ENCODE results near the gene PHPT1. TPM values are rescaled to one million over a fixed set of nuclear protein-coding genes. Genes with fewer than 3 reads are reported as not detected.

The PHPT1 gene
- total and polyA plus RNA-seq, 11 donors, result 225 to 717 (median 266) TPM

- H3K4me1 ChIP-seq, result peaks cover 4 to 34% (median 20%) of the 10 kb centered on the region in 12 donors
- peak in 3 of 5 donors; percentile 22 to 59 (median 27) for DNase-seq
Measured at GRCh38 chr9:136852664-136853595, 3.7 kb downstream of the PHPT1 start.

GRCh38 chr9:136853596-136854112, 4.4 kb downstream of the PHPT1 start:
- peak in 3 of 5 donors; percentile 15 to 48 (median 20) for DNase-seq

More at GRCh38 chr9:136852664-136853595, 3.7 kb downstream of the PHPT1 start:
- Histone ChIP-seq H3K36me3 (peaks cover 0 to 15% (median 9%) of the 10 kb centered on the region in 9 donors), H3K4me3 (no peak overlapping the region), H3K27me3 (no peaks in the 10 kb centered on the region), H3K9me3 (no peaks in the 10 kb centered on the region), H3K27ac (peak overlapping the region in 1 of 12 donors; percentile 95)
- intact Hi-C loops (cut with DNase I), result loop anchor here in 3 of 10 donors (5.0 kb wide), 2 partner anchors 74 to 89 kb away; partner anchors contain the start of gene FBXW5 (in 2 of the 3)
- TF ChIP-seq POLR2A (IDR thresholded peaks at IDR 0.05), result no peak
- no peak for TF ChIP-seq CTCF (IDR thresholded peaks at IDR 0.05)
- no peak for ATAC-seq
- WGBS, 4 donors, result 87 to 94% (median 90%) methylated on average over 23 to 29 of the region's 29 CpGs

GRCh38 chr9:136854113-136854841, 5.1 kb downstream of the PHPT1 start:
- intact Hi-C loops (cut with DNase I), result loop anchor here in 3 of 10 donors (5.0 kb wide), 2 partner anchors 73 to 88 kb away; partner anchors contain the start of gene FBXW5 (in 2 of the 3)
- Histone ChIP-seq H3K36me3 (peaks cover 0 to 15% (median 9%) of the 10 kb centered on the region in 9 donors), H3K9me3 (no peaks in the 10 kb centered on the region), H3K4me3 (no peak overlapping the region), H3K27me3 (no peaks in the 10 kb centered on the region), H3K4me1 (peaks cover 4 to 40% (median 23%) of the 10 kb centered on the region in 12 donors), H3K27ac (no peak overlapping the region)
- WGBS, 4 donors, result 67 to 86% (median 81%) methylated on average over 8 to 30 of the region's 30 CpGs
- no peak for TF ChIP-seq POLR2A (IDR thresholded peaks at IDR 0.05)
- TF ChIP-seq CTCF (IDR thresholded peaks at IDR 0.05), result no peak
- DNase-seq (peak in 4 of 5 donors; percentile 27 to 30 (median 30)), ATAC-seq (no peak)

More at GRCh38 chr9:136853596-136854112, 4.4 kb downstream of the PHPT1 start:
- H3K9me3 ChIP-seq, result no peaks in the 10 kb centered on the region
- WGBS, 4 donors, result 82 to 89% (median 85%) methylated on average over 7 to 18 of the region's 18 CpGs
- intact Hi-C loops (cut with DNase I), result loop anchor here in 3 of 10 donors (5.0 kb wide), 2 partner anchors 74 to 89 kb away; partner anchors contain the start of gene FBXW5 (in 2 of the 3)
- H3K27me3 ChIP-seq, result no peaks in the 10 kb centered on the region
- TF ChIP-seq POLR2A (IDR thresholded peaks at IDR 0.05), result no peak
- TF ChIP-seq CTCF (IDR thresholded peaks at IDR 0.05), result no peak
- ATAC-seq, result no peak
- H3K27ac ChIP-seq, result no peak overlapping the region
- peaks cover 4 to 34% (median 20%) of the 10 kb centered on the region in 12 donors for H3K4me1 ChIP-seq
- H3K4me3 ChIP-seq, result no peak overlapping the region
- H3K36me3 ChIP-seq, result peaks cover 0 to 15% (median 9%) of the 10 kb centered on the region in 9 donors
